HG03432 (cell line): ENCODE results near the gene PIGW.
A peak's percentile ranks its signal among the peaks of the same experiment; 100 is the strongest.
"Not testable (repeated sequence)": the region's sequence is repeated elsewhere in the genome, so short reads cannot be mapped to it uniquely, and the experiment has no call there.

ENCODE experiments used
- ATAC-seq: cut with Tn5 transposase; IDR thresholded peaks from one replicate; pipeline ENCODE4 v1.9.1; 2021; ENCODE audit warnings: mild to moderate bottlenecking, moderate library complexity; ENCODE audit not compliant: unreplicated experiment

PIGW gene

DNA sequence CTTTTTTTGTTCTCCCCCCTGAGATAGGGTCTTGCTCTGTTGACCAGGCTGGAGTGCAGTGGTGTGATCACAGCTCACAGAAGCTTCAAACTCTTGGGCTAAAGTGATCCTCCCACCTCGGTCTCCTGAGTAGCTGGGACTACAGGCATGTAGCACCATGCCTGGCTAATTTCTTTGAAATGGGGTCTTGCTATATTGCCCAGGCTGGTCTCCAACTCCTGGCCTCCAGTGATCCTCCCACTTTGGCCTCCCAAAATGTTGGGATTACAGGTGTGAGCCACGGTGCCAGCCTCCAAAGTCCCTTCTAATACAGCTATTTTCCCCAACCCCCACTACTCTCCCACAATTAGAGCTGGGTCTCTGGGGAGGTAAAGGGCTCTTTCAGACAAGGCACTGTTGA is 26.3 kb upstream of the PIGW start:
- not testable (repeated sequence) for ATAC-seq

DNA sequence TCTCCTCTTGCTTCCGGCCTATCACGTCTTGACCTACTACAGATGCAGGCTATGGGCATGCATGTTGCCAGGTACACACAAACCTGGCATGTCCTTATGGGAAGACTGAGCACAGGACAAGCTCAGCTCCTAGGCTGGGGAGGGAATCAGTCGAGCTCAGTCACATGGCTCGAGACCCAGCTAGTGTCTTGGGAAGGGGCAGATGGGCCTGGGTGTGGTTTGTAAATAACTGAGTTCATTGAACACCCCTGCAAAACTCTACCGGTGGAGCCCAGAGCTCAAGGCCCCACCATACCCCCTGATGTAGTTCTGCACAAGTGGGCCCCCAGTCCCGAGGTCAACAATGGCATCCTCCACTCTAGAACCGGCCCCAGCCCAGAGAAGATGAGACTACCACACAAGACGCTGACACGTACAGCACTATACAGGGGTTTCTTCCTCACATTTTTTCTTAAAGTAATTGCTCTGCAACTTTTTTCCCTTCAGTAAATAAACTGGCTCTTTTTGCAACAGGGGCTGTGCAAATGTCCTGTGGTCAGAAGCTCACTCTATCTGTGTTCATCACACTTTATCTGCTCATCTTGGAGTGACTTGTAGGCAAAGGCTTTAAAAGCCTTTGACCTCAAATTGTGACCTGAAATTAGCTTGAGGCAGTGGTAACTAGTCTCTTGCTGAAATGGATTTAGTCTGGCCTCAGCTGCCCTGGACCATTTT is 25.4 kb upstream of the PIGW start:
- ATAC-seq: no peak

DNA sequence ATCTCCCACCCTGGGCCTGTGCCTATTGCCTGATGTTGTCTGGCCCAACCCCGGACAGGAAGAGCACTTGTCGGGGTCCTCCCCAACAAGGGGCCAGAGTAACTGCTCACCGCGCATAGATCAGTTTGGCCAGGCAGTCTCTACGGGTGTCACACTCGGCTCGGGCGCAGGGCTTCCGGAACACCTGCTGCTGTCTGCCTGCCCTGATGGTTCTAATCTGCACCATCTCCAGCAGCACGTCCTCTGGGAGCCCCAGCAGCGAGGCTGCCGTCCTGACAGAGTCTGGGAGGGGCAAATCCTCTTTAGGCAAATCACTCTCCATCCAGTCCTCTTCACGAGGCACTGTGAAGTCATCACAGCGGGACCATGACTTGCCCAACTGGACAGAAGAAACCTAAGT is 24.2 kb upstream of the PIGW start:
- no peak for ATAC-seq

GRCh38 chr17:36511216-36511615 is 23.6 kb upstream of the PIGW start:
- no peak for ATAC-seq

DNA sequence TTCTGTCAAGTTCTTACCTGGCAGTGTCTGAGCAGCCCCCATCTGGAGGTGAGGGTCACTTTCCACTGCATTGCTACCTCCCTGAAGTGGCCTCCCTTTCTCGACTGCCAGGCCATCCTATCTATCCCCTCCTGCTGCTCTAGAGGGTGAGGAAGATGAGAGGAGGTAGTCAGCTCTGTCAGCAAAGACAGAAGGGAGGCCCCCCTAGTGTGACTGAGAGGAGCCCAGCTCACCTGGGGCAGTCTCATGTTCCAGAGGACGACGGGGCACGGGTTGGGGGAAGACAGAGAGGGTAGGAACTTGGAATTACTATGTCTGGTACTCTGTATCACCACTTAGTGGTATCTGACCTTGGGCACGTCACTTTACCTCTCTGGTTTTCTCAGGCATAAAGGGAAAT is 22.1 kb upstream of the PIGW start:
- no peak for ATAC-seq

DNA sequence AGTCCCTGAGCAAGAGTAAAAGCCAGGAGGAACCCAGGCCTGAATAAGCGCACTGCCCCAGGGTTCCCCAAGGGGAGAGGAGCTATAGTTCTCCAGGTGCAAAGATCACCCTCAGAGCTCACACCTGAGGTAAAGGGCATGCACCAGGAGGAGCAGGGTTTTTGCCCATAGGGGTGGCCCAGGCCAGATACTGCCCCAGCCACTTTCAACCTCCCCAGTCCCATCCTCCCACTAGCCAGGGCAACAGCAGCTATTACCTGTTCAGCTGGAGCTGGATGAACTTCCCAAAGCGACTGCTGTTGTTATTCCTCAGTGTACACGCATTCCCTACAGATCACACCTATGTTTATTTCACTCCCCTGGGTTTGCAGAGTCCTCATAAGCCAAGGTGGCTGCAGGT is 19.9 kb upstream of the PIGW start:
- ATAC-seq: no peak

GRCh38 chr17:36515837-36516236 is 18.9 kb upstream of the PIGW start:
- no peak for ATAC-seq

DNA sequence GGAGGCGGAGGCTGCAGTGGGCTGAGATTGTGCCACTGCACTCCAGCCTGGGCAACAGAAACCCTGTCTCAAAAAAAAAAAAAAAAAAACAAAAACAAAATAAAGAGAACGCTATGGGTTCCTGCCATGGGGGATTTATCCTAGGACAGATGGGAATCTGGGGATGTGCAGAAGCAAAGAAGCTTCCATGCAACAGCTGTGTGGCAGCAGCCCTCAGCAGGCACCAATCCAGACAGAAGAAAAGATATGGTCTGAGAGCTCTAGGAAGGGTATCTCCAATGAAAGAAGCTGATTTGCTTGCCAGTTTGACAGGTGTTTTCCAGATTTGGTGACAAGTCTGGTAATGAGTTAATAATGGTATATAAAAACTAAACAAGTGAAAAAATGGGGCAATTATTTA is 11.7 kb upstream of the PIGW start:
- no peak for ATAC-seq

- ATAC-seq: no peak
These were observed 10.3 kb upstream of the PIGW start for GRCh38 chr17:36524428-36524876.

DNA sequence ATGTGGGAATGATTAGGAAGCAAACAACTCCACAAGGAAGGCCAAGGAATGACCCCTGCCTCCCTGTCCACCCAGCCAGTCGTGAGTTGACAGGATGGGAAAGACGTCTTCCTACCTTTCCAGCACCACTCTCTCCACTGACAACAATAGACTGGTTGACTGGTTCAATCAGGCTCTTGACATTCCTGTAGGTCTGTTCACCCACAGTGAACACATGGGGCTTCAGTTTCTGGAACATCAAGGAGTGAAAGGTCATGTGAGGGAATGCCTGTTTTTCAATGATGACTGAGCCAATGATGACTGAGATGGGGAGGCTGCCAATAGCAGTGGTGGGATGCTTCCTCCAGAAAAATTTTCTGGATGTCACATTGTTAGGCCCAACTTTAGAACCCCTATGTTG is 9.7 kb upstream of the PIGW start:
- ATAC-seq: no peak

GRCh38 chr17:36525888-36526287 is 8.9 kb upstream of the PIGW start:
- no peak for ATAC-seq

- ATAC-seq: no peak
These were observed 7.1 kb upstream of the PIGW start for GRCh38 chr17:36527621-36528250.

DNA sequence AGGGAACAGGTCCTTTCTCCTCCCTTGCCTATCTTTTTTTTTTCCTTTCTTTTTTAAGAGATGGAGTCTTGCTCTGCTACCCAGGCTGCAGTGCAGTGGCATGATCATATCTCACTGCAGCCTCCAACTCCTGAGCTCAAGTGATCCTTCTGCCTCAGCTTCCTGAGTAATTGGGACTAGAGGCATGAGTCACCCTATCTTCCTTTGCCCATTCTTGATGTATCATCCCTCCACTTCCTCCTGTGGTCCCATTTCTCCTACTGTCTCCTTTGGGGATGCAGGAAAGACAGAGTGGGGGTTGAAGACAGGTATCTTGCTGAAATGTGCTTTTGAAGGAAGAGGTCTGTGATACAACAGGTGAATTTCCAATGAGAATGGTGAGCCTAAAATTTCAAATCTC is 5.7 kb upstream of the PIGW start:
- ATAC-seq: no peak

DNA sequence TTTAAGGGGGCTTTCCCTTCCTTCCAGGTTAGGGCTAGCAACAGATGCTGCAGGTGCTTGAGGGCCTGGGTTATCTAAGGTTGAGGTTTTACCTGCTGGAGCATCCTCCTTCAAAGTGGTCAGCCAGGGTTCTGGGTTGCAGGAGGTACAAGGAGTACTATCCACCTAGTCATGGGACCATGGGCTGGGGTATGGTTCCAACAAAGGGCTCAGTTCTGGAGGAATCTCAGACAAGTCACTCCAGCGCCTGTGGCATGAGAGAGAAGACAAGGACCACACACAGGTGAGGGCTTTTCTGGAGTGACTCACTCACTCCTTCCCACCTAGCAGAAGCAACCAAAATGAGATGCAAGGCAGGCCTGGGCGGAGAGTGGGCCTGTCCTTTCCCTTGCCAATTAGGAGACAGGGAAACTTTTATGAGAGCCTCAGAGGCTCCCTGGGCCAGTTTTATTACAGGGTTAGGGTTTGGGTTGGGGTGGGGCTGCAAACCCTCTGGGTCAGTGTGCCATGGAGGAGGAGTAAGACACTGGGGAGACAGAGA is 2.3 kb upstream of the PIGW start:
- no peak for ATAC-seq

DNA sequence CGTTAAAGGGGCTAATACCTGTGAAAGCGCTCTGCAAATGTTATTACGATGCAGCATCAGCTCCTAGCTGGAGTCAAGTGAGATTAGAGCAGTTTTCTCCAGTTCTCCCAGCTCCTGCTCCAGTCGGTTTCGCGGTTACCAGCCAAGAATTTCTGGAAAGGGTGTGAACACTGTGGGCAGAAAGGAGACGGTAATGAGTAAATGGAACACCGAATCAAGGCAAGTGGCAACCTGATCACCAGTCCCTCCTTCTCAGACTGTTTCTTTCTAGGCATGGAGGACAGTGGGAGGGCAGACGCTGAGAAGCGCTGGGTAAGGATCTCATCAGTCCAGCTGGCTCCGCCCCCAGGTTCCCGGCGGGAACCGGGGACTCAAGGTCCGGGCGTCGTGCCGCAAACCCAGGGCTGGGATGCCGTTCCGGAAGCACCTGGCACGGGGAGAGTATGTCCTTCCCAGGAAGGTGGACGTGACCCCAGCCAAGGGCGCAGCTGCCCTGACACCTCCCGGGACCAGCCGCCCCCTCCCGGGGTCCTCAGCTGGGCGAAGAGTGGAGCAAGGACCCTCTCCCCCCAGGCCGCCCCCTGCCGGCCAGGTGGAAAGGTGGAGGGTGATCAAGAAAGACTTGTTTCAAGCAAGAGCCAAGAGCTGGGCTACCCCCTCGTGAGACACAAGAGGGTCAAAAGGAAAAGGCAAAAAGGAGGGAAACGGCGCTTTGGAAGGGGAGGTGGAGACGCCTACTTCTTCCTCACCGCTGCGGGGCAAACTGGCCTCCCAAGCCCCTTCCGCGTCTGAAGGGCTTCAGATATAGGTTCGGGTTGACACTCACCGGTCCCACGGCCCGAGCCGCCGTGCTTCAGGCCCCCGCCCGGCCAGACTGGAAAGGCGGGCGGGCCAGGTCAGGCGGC is 600 bp upstream of the PIGW start:
- peak; percentile 37 for ATAC-seq

DNA sequence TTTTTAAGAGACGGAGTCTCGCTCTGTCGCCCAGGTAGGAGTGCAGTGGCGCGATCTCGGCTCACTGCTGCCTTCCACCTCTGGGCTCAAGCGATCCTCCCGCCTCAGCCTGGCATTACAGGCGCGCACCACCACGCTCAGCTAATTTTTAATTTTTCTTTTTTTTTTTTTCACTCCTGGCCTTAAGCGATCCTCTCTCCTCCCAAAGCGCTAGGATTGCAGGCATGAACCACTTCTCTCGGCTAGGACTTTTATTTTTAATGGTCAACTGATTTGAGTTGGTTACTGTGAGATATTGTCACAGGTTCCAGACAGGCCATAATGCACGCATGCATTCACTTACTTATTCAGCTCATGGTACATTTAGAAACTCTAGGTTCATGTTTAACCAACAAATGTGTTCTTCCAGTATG is 888 bp downstream of the PIGW start:
- ATAC-seq: peak; percentile 8

DNA sequence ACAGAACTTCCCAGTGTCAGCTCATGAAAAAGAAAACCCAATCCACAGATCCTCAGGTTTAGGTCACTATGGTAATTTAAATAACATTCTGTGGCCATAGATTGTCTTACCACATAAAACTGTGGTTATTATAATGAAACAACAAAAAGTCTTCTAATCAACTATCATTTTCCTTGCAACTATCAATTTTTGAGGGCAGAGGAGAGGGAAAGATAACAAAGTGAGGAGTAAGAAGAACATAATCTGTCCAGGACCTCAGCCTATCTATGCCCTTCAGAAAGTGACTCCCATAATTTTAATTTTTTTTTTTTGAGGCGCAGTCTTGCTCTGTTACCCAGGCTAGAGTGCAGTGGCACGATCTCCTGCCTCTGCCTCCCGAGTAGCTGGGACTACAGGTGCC is 5.9 kb downstream of the PIGW start:
- ATAC-seq: no peak

- ATAC-seq: no peak
These were observed 8.0 kb downstream of the PIGW start for GRCh38 chr17:36542755-36543154.

DNA sequence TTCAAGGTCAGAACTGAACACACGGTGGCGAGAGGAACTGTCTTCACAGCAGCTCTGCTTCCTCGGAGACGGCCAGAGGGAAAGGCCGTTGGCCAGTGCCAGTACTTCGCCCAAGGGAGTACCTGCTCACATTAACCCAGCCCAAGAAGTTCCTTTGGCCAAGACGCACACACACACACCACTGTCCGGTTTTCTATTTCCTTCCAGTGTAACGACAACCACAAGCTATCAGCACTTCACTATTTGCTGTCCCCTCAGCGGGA is 9.2 kb downstream of the PIGW start:
- peak; percentile 13 for ATAC-seq

GRCh38 chr17:36544307-36545076 is 9.7 kb downstream of the PIGW start, which contains the start of gene GGNBP2:
Gene GGNBP2 (plus strand): TSS chr17:36544919. CDS start chr17:36545725, 806 bp downstream.
- peak; percentile 59 for ATAC-seq

DNA sequence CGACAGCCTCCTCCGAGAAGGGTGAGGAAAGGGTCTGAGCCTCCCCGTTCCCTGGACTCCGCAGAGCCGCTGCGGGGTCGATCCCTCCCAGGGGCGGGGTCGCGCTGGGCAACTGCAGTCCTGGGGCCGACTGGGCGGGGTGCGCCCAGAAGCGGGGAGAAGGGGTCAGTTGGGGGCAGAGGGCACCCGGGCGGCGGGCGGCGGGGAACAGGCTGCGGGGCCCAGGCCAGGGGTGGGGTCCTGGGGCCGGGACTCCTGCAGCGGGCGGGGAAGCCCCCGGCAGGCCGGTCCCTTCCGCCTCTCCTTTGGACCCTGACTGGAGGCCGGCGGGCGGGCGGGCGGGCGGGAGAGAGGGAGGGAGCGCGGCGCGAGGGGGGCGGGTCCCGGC is 10.3 kb downstream of the PIGW start:
- ATAC-seq: no peak
